HL-60 (cell line): ENCODE data around the gene SUFU.

Experiments used
- DNase-seq, 2 experiments: peaks; one replicate each; pipeline ENCODE4 v3.0.0-alpha.2; 2010 to 2020; ENCODE audit warnings: low read depth in 1 of 2, low spot score in 1 of 2
- H3K27ac ChIP-seq: fragments of 250-450 bp; sonication (Bioruptor Pico); replicated peaks from 2 replicates; pipeline ENCODE4 v1.5.1; 2020; ENCODE audit warnings: mild to moderate bottlenecking, moderate library complexity
- H3K27me3 ChIP-seq: fragments of 250-450 bp; sonication (Bioruptor Pico); 2 replicates; pipeline ENCODE4 v1.5.1; 2021; ENCODE audit warnings: mild to moderate bottlenecking, moderate library complexity; ENCODE audit not compliant: insufficient read depth, poor library complexity, severe bottlenecking
- H3K4me3 ChIP-seq: replicated peaks from 2 replicates; pipeline ENCODE4 v1.5.1; 2011; ENCODE audit warnings: mild to moderate bottlenecking, control low read depth, low read length; ENCODE audit not compliant: insufficient read depth
- CTCF ChIP-seq: IDR thresholded peaks from one replicate; pipeline ENCODE4 v1.5.1; 2011; ENCODE audit warnings: low read length, control low read depth, inconsistent platforms; ENCODE audit not compliant: insufficient read depth
- GABPA ChIP-seq: IDR thresholded peaks from 2 replicates; pipeline ENCODE4 v1.6.1; 2012; ENCODE audit warnings: low read depth
- POLR2AphosphoS5 ChIP-seq: IDR thresholded peaks from 2 replicates; pipeline ENCODE4 v1.6.1; 2012; ENCODE audit warnings: low read depth
- SPI1 ChIP-seq: IDR thresholded peaks from 2 replicates; pipeline ENCODE4 v1.6.1; 2012; ENCODE audit warnings: low read depth, mild to moderate bottlenecking, borderline replicate concordance
- TF ChIP-seq, protein P1 (sequence below): IDR thresholded peaks from 2 replicates; pipeline ENCODE4 v1.6.1; 2012; ENCODE audit warnings: low read depth; ENCODE audit not compliant: insufficient replicate concordance

The SUFU gene

GRCh38 chr10:102583435-102584417 is 80.0 kb downstream of the SUFU start:
- no peak overlapping the region for H3K4me3 ChIP-seq
- TF ChIP-seq CTCF (peak; percentile 93), GABPA (no peak)
- no peak overlapping the region for H3K27ac ChIP-seq
- H3K27me3 ChIP-seq, result no peaks in the 10 kb centered on the region
- peak; percentile 79 to 91 for DNase-seq

- no peak for TF ChIP-seq SPI1
- TF ChIP-seq GABPA, result no peak
- no peak for TF ChIP-seq CTCF
- TF ChIP-seq, protein P1, sequence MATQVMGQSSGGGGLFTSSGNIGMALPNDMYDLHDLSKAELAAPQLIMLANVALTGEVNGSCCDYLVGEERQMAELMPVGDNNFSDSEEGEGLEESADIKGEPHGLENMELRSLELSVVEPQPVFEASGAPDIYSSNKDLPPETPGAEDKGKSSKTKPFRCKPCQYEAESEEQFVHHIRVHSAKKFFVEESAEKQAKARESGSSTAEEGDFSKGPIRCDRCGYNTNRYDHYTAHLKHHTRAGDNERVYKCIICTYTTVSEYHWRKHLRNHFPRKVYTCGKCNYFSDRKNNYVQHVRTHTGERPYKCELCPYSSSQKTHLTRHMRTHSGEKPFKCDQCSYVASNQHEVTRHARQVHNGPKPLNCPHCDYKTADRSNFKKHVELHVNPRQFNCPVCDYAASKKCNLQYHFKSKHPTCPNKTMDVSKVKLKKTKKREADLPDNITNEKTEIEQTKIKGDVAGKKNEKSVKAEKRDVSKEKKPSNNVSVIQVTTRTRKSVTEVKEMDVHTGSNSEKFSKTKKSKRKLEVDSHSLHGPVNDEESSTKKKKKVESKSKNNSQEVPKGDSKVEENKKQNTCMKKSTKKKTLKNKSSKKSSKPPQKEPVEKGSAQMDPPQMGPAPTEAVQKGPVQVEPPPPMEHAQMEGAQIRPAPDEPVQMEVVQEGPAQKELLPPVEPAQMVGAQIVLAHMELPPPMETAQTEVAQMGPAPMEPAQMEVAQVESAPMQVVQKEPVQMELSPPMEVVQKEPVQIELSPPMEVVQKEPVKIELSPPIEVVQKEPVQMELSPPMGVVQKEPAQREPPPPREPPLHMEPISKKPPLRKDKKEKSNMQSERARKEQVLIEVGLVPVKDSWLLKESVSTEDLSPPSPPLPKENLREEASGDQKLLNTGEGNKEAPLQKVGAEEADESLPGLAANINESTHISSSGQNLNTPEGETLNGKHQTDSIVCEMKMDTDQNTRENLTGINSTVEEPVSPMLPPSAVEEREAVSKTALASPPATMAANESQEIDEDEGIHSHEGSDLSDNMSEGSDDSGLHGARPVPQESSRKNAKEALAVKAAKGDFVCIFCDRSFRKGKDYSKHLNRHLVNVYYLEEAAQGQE, result no peak
- no peak for TF ChIP-seq POLR2AphosphoS5
- Histone ChIP-seq H3K27ac (no peak overlapping the region), H3K27me3 (no peaks in the 10 kb centered on the region), H3K4me3 (no peak overlapping the region)
- DNase-seq, result no peak
These were observed 81.3 kb downstream of the SUFU start for GRCh38 chr10:102585026-102585425.

GRCh38 chr10:102586858-102587257 is 83.1 kb downstream of the SUFU start:
- TF ChIP-seq POLR2AphosphoS5 (no peak), GABPA (no peak), CTCF (no peak), SPI1 (no peak)
- TF ChIP-seq, protein P1, result no peak
- Histone ChIP-seq H3K4me3 (no peak overlapping the region), H3K27ac (no peak overlapping the region), H3K27me3 (no peaks in the 10 kb centered on the region)
- DNase-seq, result no peak

GRCh38 chr10:102588875-102589274 is 85.1 kb downstream of the SUFU start:
- TF ChIP-seq POLR2AphosphoS5 (no peak), SPI1 (no peak), GABPA (no peak), CTCF (no peak)
- TF ChIP-seq, protein P1, result no peak
- DNase-seq, result no peak
- Histone ChIP-seq H3K27ac (no peak overlapping the region), H3K4me3 (no peak overlapping the region), H3K27me3 (no peaks in the 10 kb centered on the region)
